SK-N-SH (cell line): ENCODE measurements around the gene MAP2K5. TPM values are rescaled to one million over a fixed set of nuclear protein-coding genes. Genes with fewer than 3 reads are reported as not detected.

Experiments used
- CTCF ChIA-PET: fragments of 300-600, 350-600 bp; formaldehyde crosslinking; extraction: SDS; loops from one replicate; lab custom pipeline; 2021; lab: Yijun Ruan, JAX
- POLR2A ChIA-PET: fragments of 350-600 bp; sonication (Branson Sonifier 250); formaldehyde crosslinking; extraction: SDS; loops from one replicate; lab custom pipeline; 2020; ENCODE audit warnings: antibody characterized with exemption, inconsistent platforms; lab: Yijun Ruan, JAX
- DNase-seq: peaks from one replicate; pipeline ENCODE4 v3.0.0; 2012
- H2AFZ ChIP-seq: fragments of 200-600 bp; sonication (generic); 2 replicates; pipeline ENCODE4 v1.8.1; 2016; ENCODE audit warnings: antibody characterized with exemption, mild to moderate bottlenecking, low read depth
- H3F3A ChIP-seq: fragments of 200-600 bp; sonication (generic); replicated peaks from 2 replicates; pipeline ENCODE3; 2016; ENCODE audit warnings: antibody characterized with exemption, mild to moderate bottlenecking; ENCODE audit not compliant: insufficient read depth
- H3K27ac ChIP-seq, 2 experiments: fragments of 200-500 bp in 1 of 2; fragments of 200-600 bp in 1 of 2; sonication (Bioruptor generic) in 1 of 2; sonication (generic), shearing (Covaris generic) in 1 of 2; 2 replicates each; pipeline versions ENCODE4 v1.5.1 to v1.6.1; 2014 to 2016; ENCODE audit warnings: low read depth in 2 of 2, inconsistent platforms in 1 of 2, low read length in 1 of 2, mild to moderate bottlenecking in 1 of 2, mixed read lengths in 1 of 2
- H3K27me3 ChIP-seq: fragments of 200-600 bp; sonication (generic), shearing (Covaris generic); 2 replicates; pipeline ENCODE4 v1.6.1; 2016; ENCODE audit warnings: mixed run types; ENCODE audit not compliant: insufficient read depth
- H3K36me3 ChIP-seq, 2 experiments: fragments of 200-500 bp in 1 of 2; fragments of 200-600 bp in 1 of 2; sonication (Bioruptor generic) in 1 of 2; sonication (generic) in 1 of 2; replicated peaks in 1 of 2; 2 replicates each; pipeline versions ENCODE3 to v1.5.1; 2014 to 2016; ENCODE audit warnings: low read length in 1 of 2, mild to moderate bottlenecking in 1 of 2; ENCODE audit not compliant: insufficient read depth in 2 of 2, control insufficient read depth in 1 of 2
- H3K4me1 ChIP-seq, 2 experiments: fragments of 200-500 bp in 1 of 2; fragments of 200-600 bp in 1 of 2; sonication (Bioruptor generic) in 1 of 2; sonication (generic), shearing (Covaris generic) in 1 of 2; 2 replicates each; pipeline versions ENCODE4 v1.5.1 to v1.6.1; 2014 to 2016; ENCODE audit warnings: low read depth in 1 of 2, low read length in 1 of 2, mixed run types in 1 of 2; ENCODE audit not compliant: insufficient read depth in 2 of 2, control insufficient read depth in 1 of 2
- H3K4me2 ChIP-seq: fragments of 200-600 bp; sonication (generic), shearing (Covaris generic); 2 replicates; pipeline ENCODE4 v1.6.1; 2017; ENCODE audit warnings: mixed run types
- H3K4me3 ChIP-seq, 2 experiments: fragments of 200-500 bp in 1 of 2; fragments of 200-600 bp in 1 of 2; sonication (Bioruptor generic) in 1 of 2; sonication (generic), shearing (Covaris generic) in 1 of 2; 2 replicates each; pipeline versions ENCODE4 v1.5.1 to v1.8.1; 2014 to 2016; ENCODE audit warnings: low read depth in 2 of 2, inconsistent platforms in 1 of 2, low read length in 1 of 2, mild to moderate bottlenecking in 1 of 2, mixed read lengths in 1 of 2, moderate library complexity in 1 of 2
- H3K79me2 ChIP-seq: fragments of 200-600 bp; sonication (generic); 2 replicates; pipeline ENCODE4 v1.8.1; 2017; ENCODE audit warnings: mild to moderate bottlenecking; ENCODE audit not compliant: insufficient read depth
- H3K9ac ChIP-seq: fragments of 200-600 bp; sonication (generic); 2 replicates; pipeline ENCODE4 v1.6.1; 2017; ENCODE audit warnings: mixed run types
- H3K9me2 ChIP-seq: fragments of 200-600 bp; sonication (generic); 2 replicates; pipeline ENCODE4 v1.6.1; 2017; ENCODE audit warnings: mixed run types
- H3K9me3 ChIP-seq: fragments of 200-600 bp; sonication (generic); 2 replicates; pipeline ENCODE4 v1.6.1; 2017; ENCODE audit warnings: mixed run types, mild to moderate bottlenecking, moderate library complexity
- H4K20me1 ChIP-seq: fragments of 200-600 bp; sonication (generic); 2 replicates; pipeline ENCODE4 v1.6.1; 2017; ENCODE audit warnings: mild to moderate bottlenecking, mixed run types; ENCODE audit not compliant: insufficient read depth
- CTCF ChIP-seq: fragments of 200-600 bp; sonication (generic); IDR thresholded peaks from 2 replicates; pipeline ENCODE4 v1.6.1; 2017; ENCODE audit warnings: antibody characterized with exemption, mild to moderate bottlenecking, moderate library complexity
- ELF1 ChIP-seq: IDR thresholded peaks from 2 replicates; pipeline ENCODE4 v1.4.0; 2012
- EP300 ChIP-seq, 2 experiments: IDR thresholded peaks; 2 replicates each; pipeline versions ENCODE4 v1.4.0 to v1.6.1; 2012; ENCODE audit warnings: borderline replicate concordance in 1 of 2, low read depth in 1 of 2, low read length in 1 of 2
- EZH2phosphoT487 ChIP-seq: fragments of 200-600 bp; sonication (generic); IDR thresholded peaks from 2 replicates; pipeline ENCODE4 v1.6.1; 2017; ENCODE audit warnings: low read depth, mixed run types, mild to moderate bottlenecking, antibody characterized with exemption, moderate library complexity, borderline replicate concordance
- FOXM1 ChIP-seq: IDR thresholded peaks from 2 replicates; pipeline ENCODE4 v1.4.0; 2012; ENCODE audit warnings: low read depth, mild to moderate bottlenecking
- GABPA ChIP-seq: IDR thresholded peaks from 2 replicates; pipeline ENCODE4 v1.4.0; 2012; ENCODE audit warnings: low read depth, mild to moderate bottlenecking
- MAX ChIP-seq: IDR thresholded peaks from 2 replicates; pipeline ENCODE4 v1.4.0; 2012; ENCODE audit warnings: low read depth
- MEF2A ChIP-seq: IDR thresholded peaks from 2 replicates; pipeline ENCODE4 v1.4.0; 2012; ENCODE audit warnings: low read depth, borderline replicate concordance
- MXI1 ChIP-seq: IDR thresholded peaks from 2 replicates; pipeline ENCODE4 v1.6.1; 2012; ENCODE audit warnings: mild to moderate bottlenecking, low read depth, low read length, improper control_type of control experiment
- NFIC ChIP-seq: IDR thresholded peaks from 2 replicates; pipeline ENCODE4 v1.4.0; 2012; ENCODE audit warnings: borderline replicate concordance
- NRF1 ChIP-seq: IDR thresholded peaks from 2 replicates; pipeline ENCODE4 v1.6.1; 2012; ENCODE audit warnings: low read depth, mild to moderate bottlenecking, low read length
- PBX3 ChIP-seq: IDR thresholded peaks from 2 replicates; pipeline ENCODE4; 2012
- RAD21 ChIP-seq: IDR thresholded peaks from 2 replicates; pipeline ENCODE4 v1.6.1; 2012; ENCODE audit warnings: mild to moderate bottlenecking, low read length
- RCOR1 ChIP-seq: fragments of 150-350 bp; IDR thresholded peaks from 2 replicates; pipeline ENCODE4 v1.6.1; 2017; ENCODE audit warnings: antibody characterized with exemption, low read length
- REST ChIP-seq: IDR thresholded peaks from 2 replicates; pipeline ENCODE4 v1.6.1; 2012; ENCODE audit warnings: mild to moderate bottlenecking, low read depth, low read length, moderate library complexity
- SIN3A ChIP-seq: IDR thresholded peaks from 2 replicates; pipeline ENCODE4 v1.6.1; 2012; ENCODE audit warnings: low read depth, mild to moderate bottlenecking, low read length, moderate library complexity, borderline replicate concordance
- SMC3 ChIP-seq: IDR thresholded peaks from 2 replicates; pipeline ENCODE4 v1.6.1; 2012; ENCODE audit warnings: low read depth, low read length, improper control_type of control experiment
- TAF1 ChIP-seq: IDR thresholded peaks from 2 replicates; pipeline ENCODE4 v1.6.1; 2012; ENCODE audit warnings: low read depth, mild to moderate bottlenecking, low read length, moderate library complexity, borderline replicate concordance
- USF2 ChIP-seq: fragments of 150-350 bp; IDR thresholded peaks from 2 replicates; pipeline ENCODE4 v1.6.1; 2017; ENCODE audit warnings: antibody characterized with exemption, low read length, low read depth, borderline replicate concordance
- polyA plus RNA-seq, 3 experiments: library from polyadenylated mRNA; depleted of rRNA; stranded (reverse); fragments of >200 nt; gene quantifications; 2 replicates each; pipeline ENCODE4 v1.2.3, GENCODE V29; 2012

Gene MAP2K5
- polyA plus RNA-seq, 1 of the 3 experiments (the other 2 are of a cell fraction): 6.2 TPM

GRCh38 chr15:67592245-67592644, 49.7 kb downstream of the MAP2K5 start:
- Histone ChIP-seq H3K9ac (no peak overlapping the region), H3K79me2 (no peaks in the 10 kb centered on the region), H3K4me2 (no peak overlapping the region), H3K9me3 (no peaks in the 10 kb centered on the region), H3K27ac (no peak overlapping the region), H3K9me2 (no peaks in the 10 kb centered on the region; the same call in 1 of the 2 replicates), H3K27me3 (no peaks in the 10 kb centered on the region), H2AFZ (no peak overlapping the region), H3F3A (no peaks in the 10 kb centered on the region), H3K4me3 (no peak overlapping the region), H3K4me1 (peaks cover 4 to 7% of the 10 kb centered on the region in 2 experiments; a peak in 1 of 4 replicates), H4K20me1 (no peaks in the 10 kb centered on the region), H3K36me3 (peaks cover 22 to 28% of the 10 kb centered on the region in 2 experiments)
- TF ChIP-seq NRF1 (no peak), USF2 (no peak), NFIC (no peak), PBX3 (no peak), GABPA (no peak), MEF2A (no peak), FOXM1 (no peak), EP300 (IDR thresholded peaks at IDR 0.05; ENCODE audit: borderline replicate concordance in 1 of 2, low read depth in 1 of 2, low read length in 1 of 2) (no peak), SIN3A (no peak), CTCF (no peak), EZH2phosphoT487 (no peak), MXI1 (no peak), RAD21 (no peak), ELF1 (no peak), MAX (no peak), SMC3 (no peak), RCOR1 (no peak), REST (no peak), TAF1 (no peak)
- ChIA-PET POLR2A (no interaction called here), CTCF (interaction anchor here (1.6 to 1.7 kb wide), 2 partner anchors 10 to 22 kb away, joined by 3 to 4 read pairs; no protein-coding TSS in a partner anchor)
- DNase-seq: no peak
